GM18873 (cell line): ENCODE data around the gene LIG1.
"Not testable (repeated sequence)": the region's sequence is repeated elsewhere in the genome, so short reads cannot be mapped to it uniquely, and the experiment has no call there.

Experiments used
- ATAC-seq: cut with Tn5 transposase; IDR thresholded peaks from one replicate; pipeline ENCODE4 v1.9.1; 2021; ENCODE audit warnings: mild to moderate bottlenecking, moderate library complexity, moderate number of reproducible peaks; ENCODE audit not compliant: unreplicated experiment, low FRiP score

Gene LIG1

DNA sequence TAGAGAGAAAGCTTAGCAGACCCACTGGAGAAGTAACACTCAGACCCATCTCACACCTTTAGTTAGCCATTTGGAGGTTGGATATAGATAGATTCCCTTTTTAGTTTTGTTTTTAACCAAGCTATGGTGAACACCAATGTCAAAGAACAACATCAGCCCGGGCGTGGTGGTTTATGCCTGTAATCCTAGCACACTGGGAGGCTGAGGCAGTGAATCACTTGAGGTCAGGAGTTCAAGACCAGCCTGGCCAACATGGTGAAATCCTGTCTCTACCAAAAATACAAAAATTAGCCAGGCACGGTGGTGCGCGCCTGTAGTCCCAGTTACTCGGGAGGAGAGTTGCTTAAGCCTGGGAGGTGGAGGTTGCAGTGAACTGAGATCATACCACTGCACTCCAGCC lies 81.2 kb downstream of the LIG1 start:
- not testable (repeated sequence) for ATAC-seq

DNA sequence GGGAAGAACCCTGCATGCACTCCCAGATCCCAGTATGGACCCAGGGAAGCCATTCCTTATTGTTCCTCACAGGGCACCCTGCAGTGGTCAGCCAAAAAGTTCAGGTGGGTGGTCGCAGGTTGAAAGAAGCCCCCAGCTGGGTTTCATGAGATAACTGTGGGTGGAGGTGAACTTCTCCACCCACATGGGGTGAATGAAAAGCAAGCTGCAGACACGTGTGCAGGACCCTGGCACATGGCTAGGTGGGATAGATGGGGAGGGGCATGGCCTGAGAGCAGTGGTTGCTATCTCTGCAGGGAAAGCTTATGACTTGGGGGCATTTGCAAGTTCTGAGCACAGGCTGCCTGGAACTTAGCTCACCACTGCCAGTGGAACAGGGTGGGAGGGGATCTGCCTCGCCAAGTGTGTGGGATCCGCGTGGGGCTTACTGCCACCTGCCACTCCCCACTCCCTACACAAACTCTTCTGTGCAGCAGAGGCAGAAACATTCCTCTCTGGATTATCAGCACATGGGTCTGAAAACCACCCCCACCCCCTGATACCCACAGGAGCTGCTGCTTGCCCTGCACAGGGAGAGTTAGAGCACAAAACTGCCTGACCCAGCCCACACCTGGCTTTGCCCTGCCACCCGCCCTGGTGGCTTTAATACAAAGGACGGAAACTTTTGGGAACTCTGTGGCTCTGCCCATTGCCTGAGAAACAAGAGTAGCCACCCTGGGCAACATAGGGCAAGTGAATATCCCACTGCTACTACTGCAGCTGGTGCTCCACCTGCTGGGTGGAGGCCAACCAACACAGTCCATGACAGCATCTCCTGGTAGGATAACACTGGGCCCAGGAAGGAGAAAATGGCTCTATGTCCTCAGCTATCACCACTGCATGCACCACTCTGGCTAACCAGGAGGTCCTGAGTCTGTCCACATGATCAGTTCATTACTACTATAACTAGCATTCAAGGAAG lies 84.0 kb downstream of the LIG1 start:
- no peak for ATAC-seq

- ATAC-seq = no peak
These were observed 85.1 kb downstream of the LIG1 start for GRCh38 chr19:48085076-48085475.

DNA sequence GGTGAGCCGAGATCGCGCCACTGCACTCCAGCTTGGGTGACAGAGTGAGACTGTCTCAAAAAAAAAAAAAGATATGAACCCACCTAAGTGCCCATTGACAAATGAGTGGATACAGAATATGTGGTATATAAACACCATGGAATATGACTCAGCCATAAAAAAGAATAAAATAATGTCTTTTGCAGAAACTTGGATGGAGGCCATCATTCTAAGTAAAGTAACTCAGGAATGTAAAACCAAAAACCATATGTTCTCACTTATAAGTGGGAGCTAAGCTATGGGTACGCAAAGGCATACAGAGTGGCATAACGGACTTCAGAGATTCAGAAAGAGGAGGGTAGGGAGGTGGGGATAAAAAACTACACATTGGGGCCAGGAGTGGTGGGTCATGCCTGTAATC lies 89.0 kb downstream of the LIG1 start:
- no peak for ATAC-seq

DNA sequence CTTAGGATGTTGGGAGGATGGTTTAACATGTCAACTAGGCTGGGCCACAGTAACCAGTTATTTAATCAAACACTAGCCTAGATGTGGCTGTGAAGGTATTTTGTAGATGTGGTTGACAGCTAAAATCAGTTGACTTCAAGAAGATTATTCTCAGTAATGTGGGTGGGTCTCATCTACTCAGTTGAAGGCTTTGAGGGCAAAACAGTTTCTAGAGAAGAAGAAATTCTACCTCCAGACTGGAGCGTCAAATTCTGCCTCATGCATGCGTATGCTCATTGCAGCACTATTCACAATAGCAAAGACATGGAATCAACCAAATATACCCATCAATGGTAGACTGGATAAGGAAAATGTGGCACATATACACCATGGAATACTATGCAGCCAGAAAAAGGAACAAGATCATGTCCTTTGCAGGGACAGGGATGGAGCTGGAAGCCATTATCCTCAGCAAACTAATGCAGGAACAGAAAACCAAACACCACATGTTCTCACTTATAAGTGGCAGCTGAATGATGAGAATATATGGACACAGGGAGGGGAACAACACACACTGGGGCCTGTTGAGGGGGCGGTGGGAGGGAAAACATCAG lies 99.9 kb downstream of the LIG1 start:
- ATAC-seq = not testable (repeated sequence)

GRCh38 chr19:48069435-48069834 lies 100.7 kb downstream of the LIG1 start:
- no peak for ATAC-seq
